HepG2 (cell line): ENCODE measurements around the gene CNPY4. TPM values are rescaled to one million over a fixed set of nuclear protein-coding genes. Genes with fewer than 3 reads are reported as not detected.
A peak's percentile ranks its signal among the peaks of the same experiment; 100 is the strongest.

Experiments
- AGO2 ChIP-seq: fragments of 200-400 bp; formaldehyde crosslinking; optimal IDR thresholded peaks from 2 replicates; pipeline ENCODE3; 2017; ENCODE audit warnings: mild to moderate bottlenecking, low read depth, low read length, moderate library complexity
- CENPT ChIP-seq: sonication (generic); formaldehyde crosslinking; IDR thresholded peaks from 2 replicates; pipeline ENCODE4 v1.8.0; 2022; ENCODE audit warnings: low read depth, mild to moderate bottlenecking, moderate library complexity, missing genetic modification reagents
- KLF16 ChIP-seq, 2 experiments: sonication (generic) in 1 of 2; formaldehyde crosslinking in 1 of 2; IDR thresholded peaks; 2 replicates each; pipeline versions ENCODE4 v1.6.1 to v1.8.0; 2016 to 2023; ENCODE audit warnings: missing genetic modification reagents in 2 of 2, missing compliant biosample characterization in 1 of 2
- MYNN ChIP-seq: sonication (generic); formaldehyde crosslinking; IDR thresholded peaks from 2 replicates; pipeline ENCODE4 v1.4.0; 2020; ENCODE audit warnings: mild to moderate bottlenecking, low read depth, missing genetic modification reagents
- NPAS2 ChIP-seq: sonication (generic); formaldehyde crosslinking; IDR thresholded peaks from 2 replicates; pipeline ENCODE4 v1.8.0; 2022; ENCODE audit warnings: mild to moderate bottlenecking, missing genetic modification reagents, borderline replicate concordance
- NR2F1 ChIP-seq, 2 experiments: fragments of 450-650 bp in 1 of 2; formaldehyde crosslinking in 1 of 2; IDR thresholded peaks; 2 replicates each; pipeline versions ENCODE4 v1.5.0 to v1.6.1; 2016 to 2020; ENCODE audit warnings: mild to moderate bottlenecking in 1 of 2, missing compliant biosample characterization in 1 of 2, missing genetic modification reagents in 1 of 2, moderate library complexity in 1 of 2
- REPIN1 ChIP-seq: sonication (generic); formaldehyde crosslinking; IDR thresholded peaks from 2 replicates; pipeline ENCODE4 v1.8.0; 2022; ENCODE audit warnings: missing genetic modification reagents, low read depth, mild to moderate bottlenecking, borderline replicate concordance
- SALL2 ChIP-seq: sonication (generic); formaldehyde crosslinking; IDR thresholded peaks from 2 replicates; pipeline ENCODE4 v1.8.1; 2023; ENCODE audit warnings: mild to moderate bottlenecking, missing genetic modification reagents, inconsistent platforms
- SIX4 ChIP-seq: sonication (generic); formaldehyde crosslinking; IDR thresholded peaks from 2 replicates; pipeline ENCODE4 v1.4.0; 2020; ENCODE audit warnings: missing genetic modification reagents
- SRSF4 ChIP-seq: fragments of 200-400 bp; formaldehyde crosslinking; IDR thresholded peaks from one replicate; pipeline ENCODE4 v1.6.1; 2018; ENCODE audit warnings: mild to moderate bottlenecking, low read depth, low read length, moderate library complexity; ENCODE audit not compliant: poor library complexity, severe bottlenecking
- ZFP36L1 ChIP-seq: sonication (generic); formaldehyde crosslinking; IDR thresholded peaks from 2 replicates; pipeline ENCODE4 v1.8.0; 2022; ENCODE audit warnings: mild to moderate bottlenecking, missing genetic modification reagents, moderate library complexity
- ZFY ChIP-seq: sonication (generic); formaldehyde crosslinking; IDR thresholded peaks from 2 replicates; pipeline ENCODE4 v1.4.0; 2020; ENCODE audit warnings: missing genetic modification reagents
- ZNF329 ChIP-seq: sonication (generic); formaldehyde crosslinking; IDR thresholded peaks from 2 replicates; pipeline ENCODE4 v1.9.0; 2021; ENCODE audit warnings: low read depth, mild to moderate bottlenecking, missing genetic modification reagents
- ZNF749 ChIP-seq: sonication (generic); formaldehyde crosslinking; IDR thresholded peaks from 2 replicates; pipeline ENCODE4 v1.8.0; 2022; ENCODE audit warnings: mild to moderate bottlenecking, missing genetic modification reagents, moderate library complexity, borderline replicate concordance
- polyA plus RNA-seq, 8 experiments: library from polyadenylated mRNA; depleted of rRNA in 3 of 8; stranded (reverse) in 7 of 8; unstranded in 1 of 8; fragments of >200 nt; fragmentation: Illumina TruSeq in 4 of 8; extraction: Trizol in 4 of 8; gene quantifications; 2 replicates each; pipeline versions ENCODE4 v1.2.1 to v1.2.3, GENCODE V29; 2011 to 2016; ENCODE audit warnings: low read depth in 4 of 8, missing spikeins in 1 of 8, mixed read lengths in 1 of 8; ENCODE audit not compliant: insufficient read depth in 1 of 8
- total RNA-seq, 5 experiments: library from RNA; depleted of rRNA; stranded (reverse); fragments of >200 nt; fragmentation: Illumina TruSeq; extraction: Trizol; gene quantifications; 2 replicates each; pipeline ENCODE4 v1.2.3, GENCODE V29; 2016; ENCODE audit warnings: low read depth in 1 of 5
- TF ChIP-seq, protein P1 (sequence below): sonication (generic); formaldehyde crosslinking; IDR thresholded peaks from 2 replicates; pipeline ENCODE4 v1.4.0; 2020; ENCODE audit warnings: missing genetic modification reagents
- TF ChIP-seq, protein P2 (sequence below): sonication (generic); formaldehyde crosslinking; IDR thresholded peaks from 2 replicates; pipeline ENCODE4 v1.4.0; 2020; ENCODE audit warnings: low read depth, missing genetic modification reagents
- TF ChIP-seq, protein P3 (sequence below): sonication (generic); formaldehyde crosslinking; IDR thresholded peaks from 2 replicates; pipeline ENCODE4 v1.8.1; 2023; ENCODE audit warnings: mild to moderate bottlenecking, inconsistent platforms, moderate library complexity, missing genetic modification reagents, borderline replicate concordance
- TF ChIP-seq, protein P4 (sequence below): sonication (generic); formaldehyde crosslinking; IDR thresholded peaks from 2 replicates; pipeline ENCODE4 v1.5.0; 2020; ENCODE audit warnings: missing genetic modification reagents, mild to moderate bottlenecking, borderline replicate concordance

CNPY4 gene
- total and polyA plus RNA-seq, 2 of the 13 experiments (the other 11 are each of a cell fraction or from before 2014, with no cell fraction given): 6.2 to 12.7 TPM

DNA sequence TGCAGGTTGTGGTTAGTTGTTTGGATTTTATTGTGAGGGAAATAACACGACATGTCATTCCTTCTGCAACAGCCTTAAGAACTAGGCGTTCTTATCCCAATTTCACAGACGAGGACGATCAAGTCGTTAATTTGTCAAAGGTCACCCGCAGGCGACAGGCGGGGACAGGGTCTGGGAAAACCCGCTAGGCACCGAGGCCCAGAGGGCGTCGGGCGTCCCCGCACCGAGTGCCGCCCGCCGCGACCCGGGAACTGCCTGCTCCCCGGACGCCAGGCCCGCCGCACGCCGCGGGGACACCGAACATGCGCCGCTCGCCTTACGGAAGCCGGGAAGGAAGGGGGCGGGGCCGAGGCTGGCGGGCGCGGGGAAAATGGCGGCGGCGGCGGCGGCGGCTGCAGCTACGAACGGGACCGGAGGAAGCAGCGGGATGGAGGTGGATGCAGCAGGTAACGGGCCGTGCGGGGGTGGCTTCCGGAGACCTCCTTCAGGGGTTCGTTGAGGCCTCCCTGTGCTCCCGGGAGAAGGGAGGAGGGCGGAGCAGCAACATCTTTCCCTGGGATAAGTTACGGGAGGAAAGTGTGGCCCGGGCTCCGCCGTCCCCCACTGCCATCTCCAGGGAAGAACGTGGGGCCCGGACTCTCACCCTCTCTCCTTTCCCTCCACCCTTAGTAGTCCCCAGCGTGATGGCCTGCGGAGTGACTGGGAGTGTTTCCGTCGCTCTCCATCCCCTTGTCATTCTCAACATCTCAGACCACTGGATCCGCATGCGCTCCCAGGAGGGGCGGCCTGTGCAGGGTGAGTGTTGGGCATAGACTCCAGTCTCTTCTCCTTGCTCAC lies 30.6 kb upstream of the CNPY4 start, which contains the start of gene COPS6 (continued):
- TF ChIP-seq ZNF749 (CRISPR knock-in tag): peak; percentile 99
- TF ChIP-seq KLF16 (CRISPR knock-in tag; IDR thresholded peaks at IDR 0.05): peak; percentile 91 to 95
- no peak for TF ChIP-seq AGO2
- TF ChIP-seq CENPT (CRISPR knock-in tag): peak; percentile 91
- TF ChIP-seq SIX4 (CRISPR knock-in tag): peak; percentile 44; the same call in 1 of the 2 replicates
- TF ChIP-seq MYNN (CRISPR knock-in tag): 0 out of 2 replicates have a peak, but pooled peaks have one; percentile 88
- TF ChIP-seq, protein P1, sequence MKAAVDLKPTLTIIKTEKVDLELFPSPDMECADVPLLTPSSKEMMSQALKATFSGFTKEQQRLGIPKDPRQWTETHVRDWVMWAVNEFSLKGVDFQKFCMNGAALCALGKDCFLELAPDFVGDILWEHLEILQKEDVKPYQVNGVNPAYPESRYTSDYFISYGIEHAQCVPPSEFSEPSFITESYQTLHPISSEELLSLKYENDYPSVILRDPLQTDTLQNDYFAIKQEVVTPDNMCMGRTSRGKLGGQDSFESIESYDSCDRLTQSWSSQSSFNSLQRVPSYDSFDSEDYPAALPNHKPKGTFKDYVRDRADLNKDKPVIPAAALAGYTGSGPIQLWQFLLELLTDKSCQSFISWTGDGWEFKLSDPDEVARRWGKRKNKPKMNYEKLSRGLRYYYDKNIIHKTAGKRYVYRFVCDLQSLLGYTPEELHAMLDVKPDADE (CRISPR knock-in tag): peak; percentile 88; the same call in 1 of the 2 replicates
- 0 out of 2 replicates have a peak, but pooled peaks have one; percentile 75 for TF ChIP-seq NPAS2 (CRISPR knock-in tag)
- TF ChIP-seq, protein P2, sequence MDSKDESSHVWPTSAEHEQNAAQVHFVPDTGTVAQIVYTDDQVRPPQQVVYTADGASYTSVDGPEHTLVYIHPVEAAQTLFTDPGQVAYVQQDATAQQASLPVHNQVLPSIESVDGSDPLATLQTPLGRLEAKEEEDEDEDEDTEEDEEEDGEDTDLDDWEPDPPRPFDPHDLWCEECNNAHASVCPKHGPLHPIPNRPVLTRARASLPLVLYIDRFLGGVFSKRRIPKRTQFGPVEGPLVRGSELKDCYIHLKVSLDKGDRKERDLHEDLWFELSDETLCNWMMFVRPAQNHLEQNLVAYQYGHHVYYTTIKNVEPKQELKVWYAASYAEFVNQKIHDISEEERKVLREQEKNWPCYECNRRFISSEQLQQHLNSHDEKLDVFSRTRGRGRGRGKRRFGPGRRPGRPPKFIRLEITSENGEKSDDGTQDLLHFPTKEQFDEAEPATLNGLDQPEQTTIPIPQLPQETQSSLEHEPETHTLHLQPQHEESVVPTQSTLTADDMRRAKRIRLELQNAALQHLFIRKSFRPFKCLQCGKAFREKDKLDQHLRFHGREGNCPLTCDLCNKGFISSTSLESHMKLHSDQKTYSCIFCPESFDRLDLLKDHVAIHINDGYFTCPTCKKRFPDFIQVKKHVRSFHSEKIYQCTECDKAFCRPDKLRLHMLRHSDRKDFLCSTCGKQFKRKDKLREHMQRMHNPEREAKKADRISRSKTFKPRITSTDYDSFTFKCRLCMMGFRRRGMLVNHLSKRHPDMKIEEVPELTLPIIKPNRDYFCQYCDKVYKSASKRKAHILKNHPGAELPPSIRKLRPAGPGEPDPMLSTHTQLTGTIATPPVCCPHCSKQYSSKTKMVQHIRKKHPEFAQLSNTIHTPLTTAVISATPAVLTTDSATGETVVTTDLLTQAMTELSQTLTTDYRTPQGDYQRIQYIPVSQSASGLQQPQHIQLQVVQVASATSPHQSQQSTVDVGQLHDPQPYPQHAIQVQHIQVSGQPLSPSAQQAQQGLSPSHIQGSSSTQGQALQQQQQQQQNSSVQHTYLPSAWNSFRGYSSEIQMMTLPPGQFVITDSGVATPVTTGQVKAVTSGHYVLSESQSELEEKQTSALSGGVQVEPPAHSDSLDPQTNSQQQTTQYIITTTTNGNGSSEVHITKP (CRISPR knock-in tag): no peak
- TF ChIP-seq SRSF4: no peak
- TF ChIP-seq ZFY (CRISPR knock-in tag): peak; percentile 98
- TF ChIP-seq SALL2 (CRISPR knock-in tag): peak; percentile 84
- TF ChIP-seq ZNF329: peak; percentile 74; the same call in 1 of the 2 replicates
- TF ChIP-seq NR2F1 (CRISPR knock-in tag; IDR thresholded peaks at IDR 0.05): no peak; a peak in 1 of 4 replicates
- TF ChIP-seq, protein P3, sequence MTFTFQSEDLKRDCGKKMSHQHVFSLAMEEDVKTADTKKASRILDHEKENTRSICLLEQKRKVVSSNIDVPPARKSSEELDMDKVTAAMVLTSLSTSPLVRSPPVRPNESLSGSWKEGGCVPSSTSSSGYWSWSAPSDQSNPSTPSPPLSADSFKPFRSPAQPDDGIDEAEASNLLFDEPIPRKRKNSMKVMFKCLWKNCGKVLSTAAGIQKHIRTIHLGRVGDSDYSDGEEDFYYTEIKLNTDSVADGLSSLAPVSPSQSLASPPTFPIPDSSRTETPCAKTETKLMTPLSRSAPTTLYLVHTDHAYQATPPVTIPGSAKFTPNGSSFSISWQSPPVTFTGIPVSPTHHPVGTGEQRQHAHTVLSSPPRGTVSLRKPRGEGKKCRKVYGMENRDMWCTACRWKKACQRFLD (CRISPR knock-in tag): peak; percentile 94; the same call in 1 of the 2 replicates
- TF ChIP-seq REPIN1 (CRISPR knock-in tag): peak; percentile 85
- TF ChIP-seq, protein P4, sequence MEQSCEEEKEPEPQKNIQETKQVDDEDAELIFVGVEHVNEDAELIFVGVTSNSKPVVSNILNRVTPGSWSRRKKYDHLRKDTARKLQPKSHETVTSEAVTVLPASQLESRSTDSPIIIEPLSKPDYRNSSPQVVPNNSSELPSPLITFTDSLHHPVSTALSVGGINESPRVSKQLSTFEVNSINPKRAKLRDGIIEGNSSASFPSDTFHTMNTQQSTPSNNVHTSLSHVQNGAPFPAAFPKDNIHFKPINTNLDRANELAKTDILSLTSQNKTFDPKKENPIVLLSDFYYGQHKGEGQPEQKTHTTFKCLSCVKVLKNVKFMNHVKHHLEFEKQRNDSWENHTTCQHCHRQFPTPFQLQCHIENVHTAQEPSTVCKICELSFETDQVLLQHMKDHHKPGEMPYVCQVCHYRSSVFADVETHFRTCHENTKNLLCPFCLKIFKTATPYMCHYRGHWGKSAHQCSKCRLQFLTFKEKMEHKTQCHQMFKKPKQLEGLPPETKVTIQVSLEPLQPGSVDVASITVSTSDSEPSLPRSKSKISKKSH (CRISPR knock-in tag): 0 out of 2 replicates have a peak, but pooled peaks have one; percentile 53
- TF ChIP-seq ZFP36L1: peak; percentile 97; the same call in 1 of the 2 replicates
